ENCODE results near the gene LRP1.

- TF ChIP-seq, protein P1, sequence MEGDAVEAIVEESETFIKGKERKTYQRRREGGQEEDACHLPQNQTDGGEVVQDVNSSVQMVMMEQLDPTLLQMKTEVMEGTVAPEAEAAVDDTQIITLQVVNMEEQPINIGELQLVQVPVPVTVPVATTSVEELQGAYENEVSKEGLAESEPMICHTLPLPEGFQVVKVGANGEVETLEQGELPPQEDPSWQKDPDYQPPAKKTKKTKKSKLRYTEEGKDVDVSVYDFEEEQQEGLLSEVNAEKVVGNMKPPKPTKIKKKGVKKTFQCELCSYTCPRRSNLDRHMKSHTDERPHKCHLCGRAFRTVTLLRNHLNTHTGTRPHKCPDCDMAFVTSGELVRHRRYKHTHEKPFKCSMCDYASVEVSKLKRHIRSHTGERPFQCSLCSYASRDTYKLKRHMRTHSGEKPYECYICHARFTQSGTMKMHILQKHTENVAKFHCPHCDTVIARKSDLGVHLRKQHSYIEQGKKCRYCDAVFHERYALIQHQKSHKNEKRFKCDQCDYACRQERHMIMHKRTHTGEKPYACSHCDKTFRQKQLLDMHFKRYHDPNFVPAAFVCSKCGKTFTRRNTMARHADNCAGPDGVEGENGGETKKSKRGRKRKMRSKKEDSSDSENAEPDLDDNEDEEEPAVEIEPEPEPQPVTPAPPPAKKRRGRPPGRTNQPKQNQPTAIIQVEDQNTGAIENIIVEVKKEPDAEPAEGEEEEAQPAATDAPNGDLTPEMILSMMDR (conservative IDR thresholded peaks at IDR 0.05; ENCODE audit: low read length): peak; percentile 80
- TF ChIP-seq EZH2phosphoT487 (IDR thresholded peaks at IDR 0.05; ENCODE audit: borderline replicate concordance): no peak
Measured at GRCh38 chr12:57214398-57214781, 86.1 kb downstream of the LRP1 start.

All from Loucy (cell line).